Ovary (tissue), 3 donors: ENCODE data around the gene KHDRBS2.

Experiments
- EP300 ChIP-seq: sonication (generic); formaldehyde crosslinking; IDR thresholded peaks from one replicate; pipeline ENCODE4 v1.6.1; 2017; ENCODE audit warnings: antibody characterized with exemption
- POLR2A ChIP-seq: fragments of 450-650 bp; IDR thresholded peaks from one replicate; pipeline ENCODE4 v1.6.1; 2017; ENCODE audit warnings: antibody characterized with exemption, mild to moderate bottlenecking, moderate library complexity
- TF ChIP-seq, protein P1 (sequence below), 3 donors: fragments of 450-650 bp in 2 of 3; fragments of 200-600 bp in 1 of 3; IDR thresholded peaks; one replicate each; pipeline versions ENCODE4 v1.5.1 to v1.8.0; 2016 to 2022; ENCODE audit warnings: antibody characterized with exemption in 3 of 3, mild to moderate bottlenecking in 1 of 3
- donor health status: DM: no; HTN: no; CAD: no.

GRCh38 chr6:62043084-62043483 lies 242.9 kb downstream of the KHDRBS2 start:
- TF ChIP-seq POLR2A (no peak), EP300 (no peak)
- TF ChIP-seq, protein P1, sequence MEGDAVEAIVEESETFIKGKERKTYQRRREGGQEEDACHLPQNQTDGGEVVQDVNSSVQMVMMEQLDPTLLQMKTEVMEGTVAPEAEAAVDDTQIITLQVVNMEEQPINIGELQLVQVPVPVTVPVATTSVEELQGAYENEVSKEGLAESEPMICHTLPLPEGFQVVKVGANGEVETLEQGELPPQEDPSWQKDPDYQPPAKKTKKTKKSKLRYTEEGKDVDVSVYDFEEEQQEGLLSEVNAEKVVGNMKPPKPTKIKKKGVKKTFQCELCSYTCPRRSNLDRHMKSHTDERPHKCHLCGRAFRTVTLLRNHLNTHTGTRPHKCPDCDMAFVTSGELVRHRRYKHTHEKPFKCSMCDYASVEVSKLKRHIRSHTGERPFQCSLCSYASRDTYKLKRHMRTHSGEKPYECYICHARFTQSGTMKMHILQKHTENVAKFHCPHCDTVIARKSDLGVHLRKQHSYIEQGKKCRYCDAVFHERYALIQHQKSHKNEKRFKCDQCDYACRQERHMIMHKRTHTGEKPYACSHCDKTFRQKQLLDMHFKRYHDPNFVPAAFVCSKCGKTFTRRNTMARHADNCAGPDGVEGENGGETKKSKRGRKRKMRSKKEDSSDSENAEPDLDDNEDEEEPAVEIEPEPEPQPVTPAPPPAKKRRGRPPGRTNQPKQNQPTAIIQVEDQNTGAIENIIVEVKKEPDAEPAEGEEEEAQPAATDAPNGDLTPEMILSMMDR (IDR thresholded peaks at IDR 0.05) = no peak
